Fibroblast of skin of back (primary cell): Measurements from ENCODE around the gene CPLX1.
"Not testable (repeated sequence)": the region's sequence is repeated elsewhere in the genome, so short reads cannot be mapped to it uniquely, and the experiment has no call there.

Source experiments
- DNase-seq: peaks from one replicate; pipeline ENCODE4 v3.0.0-alpha.2; 2013

CPLX1 gene

DNA sequence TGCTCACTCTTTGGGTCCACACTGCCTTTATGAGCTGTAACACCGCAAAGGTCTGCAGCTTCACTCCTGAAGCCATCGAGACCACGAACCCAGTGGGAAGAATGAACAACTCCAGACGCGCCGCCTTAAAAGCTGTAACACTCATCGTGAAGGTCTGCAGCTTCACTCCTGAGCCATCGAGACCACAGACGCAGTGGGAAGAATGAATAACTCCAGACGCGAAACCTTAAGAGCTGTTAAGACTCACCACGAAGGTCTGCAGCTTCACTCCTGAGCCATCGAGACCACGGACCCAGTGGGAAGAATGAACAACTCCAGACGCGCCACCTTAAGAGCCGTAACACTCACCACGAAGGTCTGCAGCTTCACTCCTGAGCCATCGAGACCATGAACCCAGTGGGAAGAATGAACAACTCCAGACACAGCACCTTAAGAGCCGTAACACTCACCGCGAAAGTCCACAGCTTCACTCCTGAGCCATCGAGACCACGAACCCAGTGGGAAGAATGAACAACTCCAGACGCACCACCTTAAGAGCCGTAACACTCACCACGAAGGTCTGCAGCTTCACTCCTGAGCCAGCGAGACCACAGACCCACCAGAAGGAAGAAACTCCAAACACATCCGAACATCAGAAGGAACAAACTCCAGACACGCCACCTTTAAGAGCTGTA, 51.4 kb downstream of the CPLX1 start:
- DNase-seq, result not testable (repeated sequence)

DNA sequence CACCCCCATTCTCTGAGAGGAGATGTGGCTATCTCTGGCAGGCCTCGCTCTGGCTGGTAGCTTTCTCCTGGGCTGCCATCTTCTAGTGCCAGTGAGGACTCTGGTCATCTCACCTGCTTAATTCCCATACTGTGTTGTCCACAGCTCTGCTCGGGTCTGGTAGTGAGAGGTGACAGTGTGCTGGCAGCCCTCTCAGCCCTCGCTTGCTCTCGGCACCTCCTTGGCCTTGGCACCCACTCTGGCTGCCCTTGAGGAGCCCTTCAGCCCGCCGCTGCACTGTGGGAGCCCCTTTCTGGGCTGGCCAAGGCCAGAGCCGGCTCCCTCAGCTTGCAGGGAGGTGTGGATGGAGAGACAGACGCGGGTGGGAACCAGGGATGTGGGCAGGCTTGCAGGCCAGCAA, 52.7 kb downstream of the CPLX1 start:
- no peak for DNase-seq

DNA sequence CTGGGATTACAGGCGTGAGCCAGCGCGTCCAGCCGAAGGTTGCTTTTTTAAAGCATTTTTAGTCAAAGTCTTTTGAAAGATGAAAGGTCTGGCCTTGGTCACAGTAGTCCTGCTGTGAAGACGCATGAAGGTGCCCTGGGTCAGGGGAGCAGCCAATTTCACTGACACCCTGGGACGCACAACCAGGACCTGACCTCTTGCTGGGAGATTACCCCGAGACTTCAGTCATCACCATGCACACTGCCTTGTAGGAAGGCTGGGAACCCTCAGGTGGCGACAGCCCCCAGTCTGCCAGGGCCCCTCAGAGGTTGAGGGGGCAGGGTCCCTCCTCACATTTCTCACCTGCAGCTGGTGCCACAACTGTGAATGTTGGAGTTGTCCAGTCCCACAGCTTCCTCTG, 53.2 kb downstream of the CPLX1 start:
- no peak for DNase-seq

DNA sequence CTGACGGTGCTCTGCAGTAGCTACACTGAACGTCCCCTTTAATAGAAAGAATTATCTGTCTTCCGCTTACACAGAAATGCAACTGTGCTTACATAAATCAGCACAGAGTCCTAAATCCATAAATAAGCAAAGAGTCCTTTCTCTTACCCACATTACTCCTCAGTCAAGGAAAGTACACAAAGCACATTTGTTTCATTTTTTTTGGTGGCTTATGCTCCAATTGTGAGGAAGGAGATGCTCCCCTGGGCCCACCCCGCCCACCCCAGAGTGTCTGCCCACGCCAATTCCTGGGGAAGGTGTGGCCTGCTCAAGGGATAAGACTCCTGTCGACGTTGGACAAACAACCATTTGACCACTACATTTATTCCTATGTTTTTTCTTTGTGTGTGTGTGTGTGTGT, 53.8 kb downstream of the CPLX1 start:
- no peak for DNase-seq

DNA sequence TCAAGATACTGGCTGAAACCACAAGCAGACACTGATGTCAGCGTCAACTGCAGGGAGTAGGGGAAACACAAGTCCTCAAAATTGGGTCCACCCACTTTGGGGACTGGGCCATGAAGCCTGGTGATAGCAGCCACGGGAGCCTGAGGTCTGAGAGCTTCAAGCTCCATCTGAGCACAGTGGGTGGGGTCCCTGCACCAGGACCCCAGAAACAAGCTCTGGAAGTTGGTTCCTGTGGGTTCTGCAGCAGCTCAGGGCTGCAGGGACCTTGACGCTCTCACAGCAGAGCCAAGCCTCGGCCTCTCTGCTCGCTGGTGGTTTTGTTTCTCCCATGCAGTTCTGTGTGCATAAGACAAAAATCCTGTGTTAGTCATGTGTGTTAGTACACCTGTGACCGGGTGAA, 54.5 kb downstream of the CPLX1 start:
- DNase-seq, result no peak

DNA sequence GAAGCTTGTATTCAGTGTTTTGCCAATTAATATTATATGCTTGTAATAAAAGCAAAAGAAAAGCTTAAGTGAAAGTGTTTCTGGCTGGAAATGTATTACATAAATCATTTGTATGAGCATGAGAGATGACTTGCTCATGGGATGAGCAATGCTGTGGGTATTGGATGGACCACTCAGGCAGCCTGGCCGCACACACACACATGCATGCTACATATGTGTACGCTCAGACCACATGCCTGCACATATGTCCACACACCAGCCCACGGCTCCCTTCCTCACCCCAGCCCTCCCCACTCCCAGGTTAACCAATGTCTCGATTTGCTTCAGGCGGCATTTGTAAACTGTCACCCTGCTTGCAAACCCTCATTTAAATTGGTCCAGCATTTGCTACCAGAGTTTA, 55.9 kb downstream of the CPLX1 start:
- no peak for DNase-seq

DNA sequence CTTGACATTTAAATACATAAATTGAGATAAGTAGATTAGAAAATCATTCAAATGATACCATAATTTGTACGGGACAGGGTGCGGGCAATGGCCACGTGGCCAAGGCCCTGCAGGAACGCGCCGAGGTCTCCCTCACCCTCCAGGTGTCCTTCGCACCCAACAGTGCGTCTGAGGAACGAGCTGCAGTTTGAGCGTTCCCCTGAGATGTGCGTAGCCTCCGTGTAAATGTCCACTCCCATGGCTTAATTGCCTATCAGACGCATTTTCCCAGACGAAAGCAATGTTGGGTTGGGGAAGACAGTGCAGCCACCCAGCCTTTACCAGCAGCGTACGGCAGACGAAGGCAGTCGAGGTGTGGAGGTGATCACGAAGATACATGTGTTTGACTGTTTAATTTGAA, 56.4 kb downstream of the CPLX1 start:
- no peak for DNase-seq

DNA sequence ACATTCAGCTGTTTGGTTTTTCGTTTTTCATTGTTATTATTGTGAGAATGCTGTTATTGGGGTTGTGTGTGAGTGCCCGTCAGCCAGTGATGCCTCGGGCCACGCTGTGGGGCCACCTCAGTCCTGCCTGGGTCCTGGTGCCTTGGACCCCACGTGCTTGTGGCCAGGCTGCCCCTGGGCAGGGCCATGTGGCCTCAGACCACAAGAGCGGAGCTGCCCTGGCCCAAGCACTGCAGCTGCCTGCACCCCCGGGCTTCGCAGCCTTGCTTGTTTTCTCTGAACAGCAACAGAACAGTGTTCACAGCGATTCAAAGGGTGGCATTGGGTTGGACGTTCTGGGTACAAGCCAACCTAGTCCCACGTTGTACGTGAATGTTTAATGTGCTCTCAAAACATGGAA, 56.9 kb downstream of the CPLX1 start:
- DNase-seq, result no peak

DNA sequence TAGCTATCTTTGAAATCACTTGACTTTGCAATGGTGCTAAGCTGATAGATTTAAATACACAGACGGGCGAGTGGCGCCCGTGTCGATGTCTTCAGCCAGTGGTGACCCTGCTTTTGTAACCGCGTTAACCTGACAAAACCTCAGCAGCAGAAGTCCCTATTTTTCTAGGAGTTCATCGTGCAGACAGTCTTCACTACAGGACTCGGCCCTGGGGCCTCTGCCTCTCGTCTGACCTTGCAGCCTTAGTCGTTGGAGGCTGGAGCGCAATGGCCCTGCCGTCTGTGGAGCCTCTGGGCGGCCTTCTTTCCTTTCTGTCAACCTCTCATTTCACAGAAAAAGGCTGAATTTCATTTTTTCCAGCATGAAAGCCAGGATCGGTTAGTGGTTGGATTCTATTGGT, 57.9 kb downstream of the CPLX1 start:
- no peak for DNase-seq

DNA sequence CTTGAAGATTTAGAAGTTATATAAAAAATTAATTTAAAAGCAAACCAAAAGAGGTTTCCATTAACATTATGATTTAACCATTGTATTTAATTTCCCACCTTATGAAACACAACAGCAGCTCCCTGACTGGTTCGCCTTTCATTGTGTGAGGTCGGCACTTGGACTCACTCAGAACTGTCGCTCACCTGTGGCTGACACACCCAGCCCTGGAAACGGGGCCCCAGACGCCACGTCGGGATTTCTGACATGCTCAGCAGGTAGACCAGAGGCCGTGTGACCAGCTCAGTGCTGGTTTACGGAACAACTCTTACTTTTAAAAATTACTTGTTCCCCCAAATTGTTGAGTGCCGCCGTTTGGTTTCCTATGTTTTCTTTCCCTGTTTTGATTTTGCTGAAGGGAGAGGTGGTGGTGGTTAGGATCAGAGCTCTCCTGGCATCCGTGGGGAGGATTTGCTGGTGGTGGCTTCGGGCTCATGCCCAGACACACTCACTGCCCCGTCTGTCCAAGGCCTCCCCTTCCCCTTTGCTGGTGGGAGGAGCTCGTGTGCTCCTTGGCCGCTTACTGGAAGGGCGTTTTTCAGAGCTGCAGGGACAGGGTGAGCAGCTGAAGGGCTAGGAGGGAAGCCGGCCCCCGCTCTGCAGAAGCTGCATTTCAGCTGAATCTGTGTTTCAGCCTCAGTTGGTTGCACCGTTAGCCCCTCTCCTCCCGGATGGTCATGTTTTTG, 59.2 kb downstream of the CPLX1 start:
- no peak for DNase-seq

DNA sequence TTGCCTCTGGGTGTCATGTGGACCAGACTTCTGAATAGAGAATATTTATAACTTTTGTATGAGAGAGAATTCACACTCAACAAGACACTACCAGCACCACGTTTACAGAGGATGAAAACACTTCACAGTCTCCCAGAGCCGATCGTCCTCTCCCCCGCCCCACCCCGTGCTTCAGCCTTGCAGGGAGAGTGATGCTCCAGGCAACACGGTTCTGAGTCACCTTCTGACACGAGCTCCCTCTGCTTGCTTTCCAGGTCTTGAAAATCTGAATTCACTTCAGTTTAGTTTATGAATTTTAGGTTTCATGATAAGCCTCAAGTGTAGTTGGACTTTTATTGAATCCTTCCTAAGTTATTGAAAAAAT, 59.8 kb downstream of the CPLX1 start:
- peak; percentile 37 for DNase-seq

DNA sequence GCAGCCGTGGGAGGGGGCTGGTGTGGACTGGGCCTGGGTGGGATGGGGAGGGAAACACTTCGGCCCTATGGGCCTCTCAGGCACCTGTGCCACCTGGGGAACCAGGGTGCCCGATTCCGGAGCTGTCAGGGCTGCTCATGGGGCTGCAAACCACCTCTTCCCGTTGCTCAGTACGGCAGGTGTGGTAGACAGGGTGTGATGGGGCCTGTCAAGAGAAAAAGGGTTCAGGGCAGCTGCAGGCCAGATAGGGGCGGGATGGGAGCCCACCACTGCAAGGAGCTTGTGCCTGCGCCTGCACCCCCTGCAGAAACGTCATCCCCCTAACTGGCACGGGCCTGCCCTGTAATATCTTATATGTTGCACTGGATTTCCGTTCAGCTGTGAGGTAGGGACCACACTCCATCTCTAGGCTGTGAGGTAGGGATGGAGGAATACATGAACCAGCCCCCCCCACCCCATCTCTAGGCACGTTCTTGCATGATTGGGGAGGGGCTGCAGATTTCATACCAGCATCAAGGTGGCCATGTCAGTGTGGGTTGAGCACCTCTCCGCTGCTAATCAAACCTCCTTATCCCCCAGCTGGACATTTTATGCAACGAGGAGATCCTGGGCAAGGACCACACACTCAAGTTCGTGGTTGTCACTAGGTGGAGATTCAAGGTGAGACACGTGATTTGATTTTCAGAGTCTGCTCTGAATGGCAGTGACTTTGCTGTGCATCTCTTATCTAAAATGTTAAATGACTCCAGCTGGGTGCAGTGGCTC, 61.3 kb downstream of the CPLX1 start:
- DNase-seq, result no peak

DNA sequence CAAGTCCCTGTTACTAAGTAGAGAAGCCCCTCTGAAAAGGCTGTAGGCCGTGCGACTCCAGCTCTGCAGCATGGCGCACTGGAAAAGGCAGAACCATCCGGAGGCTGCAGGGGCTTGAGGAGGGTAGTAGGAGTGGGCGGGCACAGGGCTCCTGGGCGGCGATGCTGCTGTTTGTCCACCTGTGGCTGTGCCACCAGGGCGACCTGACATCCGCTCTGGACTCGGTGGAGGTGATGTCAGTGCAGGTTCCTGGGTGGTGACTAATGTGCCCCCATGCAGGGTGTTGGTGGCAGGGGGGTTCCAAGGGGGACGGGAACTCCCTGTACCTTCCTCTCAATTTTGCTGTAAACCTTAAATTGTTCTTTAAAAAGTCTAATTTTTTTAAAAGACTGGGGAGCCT, 62.0 kb downstream of the CPLX1 start:
- DNase-seq, result no peak

DNA sequence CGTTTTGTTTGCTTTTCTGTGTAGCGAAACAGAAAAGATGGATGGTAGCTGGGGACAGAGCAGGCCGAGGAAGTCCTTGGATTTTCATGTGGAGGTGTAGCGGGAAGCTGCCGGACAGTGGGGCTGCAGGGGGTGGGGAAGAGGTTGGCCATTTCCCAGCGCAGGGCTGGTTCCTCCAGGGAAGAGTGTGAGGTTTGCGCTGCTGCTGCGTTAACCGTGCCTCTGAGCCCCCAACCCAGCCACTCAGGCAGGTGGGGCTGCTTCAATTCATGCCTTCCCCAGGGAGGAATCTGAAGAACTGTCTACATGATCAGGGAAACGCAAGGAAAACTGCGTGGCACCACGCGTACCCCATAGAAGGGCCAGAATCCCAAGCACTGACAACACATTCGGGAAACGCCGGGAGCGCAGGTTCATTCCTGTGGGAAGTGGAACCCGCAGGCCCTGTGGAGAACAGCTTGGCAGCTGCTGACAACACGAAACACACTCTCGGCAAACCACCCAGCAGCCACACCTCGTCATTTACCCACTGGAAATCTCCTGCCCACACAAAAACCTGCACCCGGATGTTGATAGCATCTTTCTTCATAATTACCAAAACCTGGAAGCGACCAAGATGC, 62.6 kb downstream of the CPLX1 start:
- no peak for DNase-seq

DNA sequence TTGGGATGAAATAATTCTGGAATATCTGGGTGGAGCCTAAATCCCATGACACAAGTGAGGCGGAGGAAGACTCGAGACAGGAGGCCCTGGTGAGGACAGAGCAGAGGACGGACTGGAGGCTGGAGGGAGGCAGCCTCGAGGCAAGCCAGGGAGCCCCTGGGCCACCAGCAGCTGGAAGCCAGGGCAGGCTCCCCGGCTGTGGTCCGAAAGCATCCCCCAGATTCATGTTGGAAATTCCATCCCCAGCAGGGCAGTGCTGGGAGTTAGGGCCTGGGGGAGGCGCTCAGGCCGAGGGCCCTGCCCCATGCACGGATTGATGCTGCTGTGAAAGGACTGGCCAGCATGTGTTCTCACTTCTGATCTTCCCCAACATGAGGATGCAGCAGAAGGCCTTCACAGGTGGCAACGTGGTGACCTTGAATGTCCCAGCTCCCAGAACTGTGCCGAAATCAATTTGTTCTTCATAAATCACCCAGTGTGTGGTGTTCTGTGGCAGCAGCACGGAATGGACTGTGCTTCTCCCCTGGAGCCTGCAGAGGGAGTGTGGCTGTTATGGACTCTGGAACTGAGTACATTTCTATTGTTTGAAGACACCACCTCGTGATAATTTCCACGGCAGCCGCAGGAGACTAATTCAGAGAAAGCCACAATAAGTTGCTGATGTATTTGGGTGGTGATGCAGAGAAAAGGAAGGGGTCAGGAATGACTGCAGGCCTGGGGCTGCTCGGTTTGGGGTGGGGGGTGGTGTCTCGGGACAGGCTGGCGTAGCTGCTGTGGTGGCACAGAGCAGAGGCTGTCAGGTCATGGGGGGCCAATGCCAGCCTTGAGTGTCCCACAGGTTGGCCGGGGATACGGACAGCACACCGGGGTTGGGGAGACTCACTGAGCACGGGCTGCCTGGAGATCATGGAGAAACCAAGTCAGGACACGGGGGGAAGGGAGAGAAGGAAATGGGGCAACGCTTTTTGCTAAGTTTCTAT, 63.4 kb downstream of the CPLX1 start:
- DNase-seq, result peak; percentile 23

DNA sequence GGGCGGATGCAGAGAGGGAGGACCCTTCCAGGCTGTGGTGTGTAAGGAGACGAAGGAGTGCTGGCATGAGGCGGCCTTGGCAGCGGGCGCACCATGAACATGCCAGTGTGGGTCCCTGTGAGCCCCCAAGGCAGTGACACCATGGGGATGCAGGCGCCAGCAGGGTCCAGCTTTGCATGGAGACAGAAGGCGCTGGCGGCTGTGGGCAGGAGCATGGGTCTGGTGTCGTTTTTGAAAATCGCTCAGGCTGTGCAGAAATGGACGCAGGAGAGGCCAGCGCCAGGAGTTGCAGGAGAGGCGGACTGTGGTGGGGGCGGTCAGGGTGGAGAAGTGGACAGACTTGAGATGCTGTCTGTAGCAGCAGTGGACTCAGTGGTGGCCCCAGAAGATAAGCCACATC, 64.2 kb downstream of the CPLX1 start:
- DNase-seq, result no peak

DNA sequence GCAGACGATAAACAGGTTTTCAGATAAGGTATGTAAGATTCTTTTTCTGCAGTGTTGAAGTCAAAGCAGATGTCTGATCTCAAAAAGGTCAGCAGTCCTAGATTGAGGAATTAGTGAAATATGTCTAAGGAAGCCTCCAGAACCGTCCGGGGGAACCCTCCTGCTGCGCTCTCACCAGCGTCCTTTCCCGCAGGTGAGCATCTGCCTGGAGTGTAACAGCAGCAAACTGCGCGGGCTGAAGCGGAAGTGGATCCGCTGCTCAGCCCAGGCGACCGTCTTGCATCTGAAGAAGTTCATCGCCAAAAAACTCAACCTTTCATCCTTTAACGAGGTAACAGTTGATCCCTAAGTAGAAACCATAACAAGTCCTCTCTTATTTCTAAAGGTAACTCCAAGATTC, 64.8 kb downstream of the CPLX1 start:
- DNase-seq, result no peak

DNA sequence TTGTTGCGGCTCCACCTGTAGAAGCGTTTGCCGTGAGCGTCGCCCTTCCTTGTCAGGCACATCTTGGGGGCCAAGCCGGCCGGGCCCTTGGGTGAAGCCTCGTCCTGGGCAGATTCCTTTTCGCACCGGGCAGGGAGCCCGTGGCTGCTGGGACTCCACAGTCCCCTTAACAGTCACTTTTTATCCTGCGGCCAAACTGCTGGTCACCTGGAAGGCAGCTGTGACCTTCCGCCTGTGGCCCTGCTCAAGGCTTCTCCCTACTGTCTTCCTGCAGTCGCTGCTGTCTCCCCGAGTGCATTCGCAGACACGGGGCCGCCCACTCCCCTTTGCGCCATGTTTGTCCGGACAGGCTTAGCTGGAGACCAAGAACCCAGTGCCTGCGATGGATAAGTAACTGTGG, 65.3 kb downstream of the CPLX1 start:
- no peak for DNase-seq

DNA sequence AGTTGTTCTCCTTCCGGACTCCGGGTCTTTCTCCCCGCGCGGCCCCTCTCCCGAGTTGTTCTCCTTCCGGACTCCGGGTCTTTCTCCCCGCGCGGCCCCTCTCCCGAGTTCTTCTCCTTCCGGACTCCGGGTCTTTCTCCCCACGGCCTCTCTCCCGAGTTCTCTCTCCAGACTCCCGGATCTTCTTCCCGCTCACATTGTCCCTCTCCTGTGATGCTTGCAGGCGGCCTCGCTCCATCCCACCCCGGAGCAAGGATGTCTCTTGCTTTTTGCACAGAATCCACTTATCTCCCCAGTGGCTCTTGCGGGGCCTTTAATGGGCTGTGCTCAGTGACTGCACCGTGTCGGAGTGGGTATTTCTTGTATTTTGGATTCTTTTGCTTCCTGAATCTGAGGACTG, 66.1 kb downstream of the CPLX1 start:
- not testable (repeated sequence) for DNase-seq

DNA sequence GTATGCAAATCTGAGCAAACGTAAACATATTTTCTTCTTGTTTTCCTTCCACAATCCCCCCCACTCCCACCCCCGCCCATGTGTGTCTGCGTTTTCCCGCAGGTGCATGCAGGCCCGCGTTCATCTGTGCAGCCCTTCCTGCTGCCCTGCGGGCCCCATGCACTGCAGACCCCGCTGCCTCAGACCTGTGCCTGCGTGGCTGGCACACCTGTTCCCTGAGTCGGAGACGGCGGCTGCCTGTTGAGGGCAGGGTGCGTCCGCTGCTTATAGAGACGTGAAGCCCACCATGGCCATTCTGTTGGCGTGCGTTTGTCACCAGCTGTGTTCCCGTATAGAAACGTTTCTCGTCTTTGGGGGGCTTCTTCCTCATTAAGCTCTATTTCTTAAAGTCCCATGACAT, 68.8 kb downstream of the CPLX1 start:
- no peak for DNase-seq

DNA sequence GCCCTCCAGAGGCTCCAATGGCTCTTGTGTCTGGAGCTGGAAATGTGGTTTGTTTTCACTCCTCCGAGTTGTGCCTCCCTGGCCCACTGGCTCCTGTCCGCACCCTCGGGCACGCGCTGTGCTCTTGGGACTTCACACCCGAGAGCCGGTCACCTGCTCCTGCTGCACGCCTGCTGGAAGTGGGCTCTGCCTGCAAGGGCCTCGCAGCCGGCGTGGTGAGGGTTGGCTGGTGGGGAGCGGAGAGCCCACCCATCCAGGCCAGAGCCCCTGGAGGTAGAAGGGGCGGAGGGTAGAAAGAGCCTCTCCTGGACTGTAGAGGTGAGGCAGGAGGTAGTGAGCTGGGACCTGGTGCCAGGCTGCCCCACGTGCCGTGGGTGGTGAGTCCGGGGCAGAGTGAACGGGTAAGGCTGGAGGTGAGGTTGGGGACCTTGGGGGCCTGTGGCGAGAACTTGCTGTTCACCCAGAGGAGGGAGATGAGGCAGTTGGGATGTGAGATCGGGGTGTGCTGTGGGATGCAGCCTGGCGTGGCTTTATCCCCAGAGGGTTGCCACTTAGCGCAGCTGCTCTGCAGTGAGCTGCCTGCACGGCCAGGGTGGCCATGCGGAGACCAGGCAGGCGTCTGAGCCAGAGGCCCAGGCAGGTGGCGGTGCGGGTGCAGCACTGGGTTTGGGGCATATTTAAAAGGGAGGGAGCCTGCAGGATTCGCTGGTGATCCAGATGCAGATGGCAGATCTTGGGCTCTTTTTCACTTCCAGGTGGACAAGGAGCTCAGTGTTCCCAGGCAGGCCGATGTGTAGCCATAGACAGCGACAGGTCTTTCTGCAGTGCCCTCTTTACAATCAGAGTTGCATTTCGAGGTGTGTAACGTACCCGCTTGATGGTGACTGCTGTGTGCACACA, 71.5 kb downstream of the CPLX1 start:
- no peak for DNase-seq
